Endothelial cell of umbilical vein (primary cell): ENCODE results near the gene KAT2B. TPM values are rescaled to one million over a fixed set of nuclear protein-coding genes. Genes with fewer than 3 reads are reported as not detected.

Experiments
- BruUV-seq: library from RNA; stranded (reverse); fragments of 400-500 nt; replicated peaks from 2 replicates; lab custom pipeline; 2021; lab: Mats Ljungman, UMichigan
- CTCF ChIA-PET: fragments of 300-600, 350-600 bp; sonication (Branson Sonifier 250); formaldehyde crosslinking; loops from one replicate; lab custom pipeline; 2021; ENCODE audit warnings: antibody characterized with exemption, inconsistent platforms; lab: Charles Lee
- POLR2A ChIA-PET: fragments of 300-600, 350-600 bp; sonication (Branson Sonifier 250); formaldehyde crosslinking; loops from one replicate; lab custom pipeline; 2021; ENCODE audit warnings: antibody characterized with exemption, inconsistent platforms; lab: Charles Lee
- DNase-seq: peaks from one replicate; pipeline ENCODE4 v3.0.0-alpha.2; 2011; ENCODE audit warnings: low read depth, low spot score
- FAIRE-seq: peaks from 2 replicates; lab custom pipeline; 2011; peaks lifted over from hg19 to GRCh38; lab: Jason Lieb, UNC
- H2AFZ ChIP-seq: 2 replicates; pipeline ENCODE4 v1.6.0; 2012; ENCODE audit warnings: low read depth, low read length, control low read depth, inconsistent platforms
- H3K27ac ChIP-seq: 2 replicates; pipeline ENCODE4 v1.5.1; 2011; ENCODE audit warnings: low read depth, mild to moderate bottlenecking, control low read depth, low read length, moderate library complexity; ENCODE audit not compliant: insufficient read depth
- H3K27me3 ChIP-seq, 2 experiments: 2 replicates each; pipeline versions ENCODE4 v1.6.0 to v1.6.1; 2011; ENCODE audit warnings: low read length in 2 of 2, mixed read lengths in 1 of 2; ENCODE audit not compliant: control insufficient read depth in 2 of 2, insufficient read depth in 2 of 2
- H3K36me3 ChIP-seq, 2 experiments: 2 replicates in 1 of 2; 3 replicates in 1 of 2; pipeline ENCODE4 v1.5.1; 2011; ENCODE audit warnings: low read length in 2 of 2, mild to moderate bottlenecking in 1 of 2, moderate library complexity in 1 of 2; ENCODE audit not compliant: control insufficient read depth in 2 of 2, insufficient read depth in 2 of 2; ENCODE audit errors: extremely low read depth in 1 of 2
- H3K4me1 ChIP-seq: 3 replicates; pipeline ENCODE4 v1.5.1; 2011; ENCODE audit warnings: mild to moderate bottlenecking, low read length; ENCODE audit not compliant: control insufficient read depth, insufficient read depth; ENCODE audit errors: extremely low read depth
- H3K4me2 ChIP-seq: 2 replicates; pipeline ENCODE4 v1.6.1; 2011; ENCODE audit warnings: low read length, control low read depth, mixed read lengths; ENCODE audit not compliant: insufficient read depth
- H3K4me3 ChIP-seq, 3 experiments: fragments of 200-600 bp in 1 of 3; sonication (generic), shearing (Covaris generic) in 1 of 3; replicated peaks in 1 of 3; 2 replicates each; pipeline ENCODE4 v1.5.1; 2011 to 2016; ENCODE audit warnings: control low read depth in 3 of 3, low read length in 3 of 3, mild to moderate bottlenecking in 2 of 3, inconsistent platforms in 1 of 3, low read depth in 1 of 3, moderate library complexity in 1 of 3; ENCODE audit not compliant: insufficient read depth in 1 of 3
- H3K79me2 ChIP-seq: 2 replicates; pipeline ENCODE4 v1.6.0; 2012; ENCODE audit warnings: low read length, inconsistent platforms; ENCODE audit not compliant: control insufficient read depth, insufficient read depth
- H3K9ac ChIP-seq: replicated peaks from 2 replicates; pipeline ENCODE3; 2011; ENCODE audit warnings: low read length, control low read depth; ENCODE audit not compliant: insufficient read depth; ENCODE audit errors: extremely low read depth
- H3K9me1 ChIP-seq: replicated peaks from 3 replicates; pipeline ENCODE4 v1.6.0; 2011; ENCODE audit warnings: mild to moderate bottlenecking, low read length; ENCODE audit not compliant: control insufficient read depth, insufficient read depth; ENCODE audit errors: extremely low read depth
- H3K9me3 ChIP-seq: replicated peaks from 2 replicates; pipeline ENCODE4 v1.5.1; 2012; ENCODE audit warnings: low read length, inconsistent platforms; ENCODE audit not compliant: control insufficient read depth, insufficient read depth
- H4K20me1 ChIP-seq: replicated peaks from 2 replicates; pipeline ENCODE3; 2011; ENCODE audit warnings: mild to moderate bottlenecking, low read length; ENCODE audit not compliant: control insufficient read depth, insufficient read depth; ENCODE audit errors: extremely low read depth
- EZH2 ChIP-seq: IDR thresholded peaks from 2 replicates; pipeline ENCODE4 v1.6.1; 2012; ENCODE audit warnings: borderline replicate concordance, low read depth, mild to moderate bottlenecking, moderate library complexity, low read length, inconsistent platforms; ENCODE audit not compliant: severe bottlenecking
- FOS ChIP-seq: IDR thresholded peaks from 2 replicates; pipeline ENCODE4 v1.6.1; 2011; ENCODE audit warnings: mild to moderate bottlenecking, low read length, moderate library complexity, borderline replicate concordance; ENCODE audit not compliant: insufficient read depth
- GATA2 ChIP-seq: IDR thresholded peaks from 2 replicates; pipeline ENCODE4 v1.7.0; 2011; ENCODE audit warnings: low read depth, mild to moderate bottlenecking, moderate library complexity, mixed read lengths, low read length; ENCODE audit not compliant: insufficient read length, insufficient read depth
- JUN ChIP-seq: IDR thresholded peaks from 2 replicates; pipeline ENCODE4 v1.6.1; 2011; ENCODE audit warnings: borderline replicate concordance, low read depth; ENCODE audit not compliant: insufficient read length, insufficient read depth
- POLR2A ChIP-seq: IDR thresholded peaks from 2 replicates; pipeline ENCODE4 v1.6.1; 2012; ENCODE audit warnings: low read depth, mild to moderate bottlenecking, control low read depth, low read length
- dilution Hi-C: fragments of 300-500 bp; cut with MboI; formaldehyde crosslinking; loops from one replicate; pipeline ENCODE4 v1.15.0; 2019; ENCODE audit warnings: low sequenced_read_pairs; ENCODE audit not compliant: extremely low pct_ligation_motif_present
- intact Hi-C: fragments of 100-400 bp; cut with micrococcal nuclease; formaldehyde crosslinking; loops from one replicate; pipeline ENCODE4 v1.10.0; 2022
- polyA plus RNA-seq, 4 experiments: library from polyadenylated mRNA; depleted of rRNA in 3 of 4; stranded (reverse) in 3 of 4; unstranded in 1 of 4; fragments of >200 nt; gene quantifications; 2 replicates each; pipeline versions ENCODE4 v1.2.1 to v1.2.3, GENCODE V29; 2011 to 2012; ENCODE audit warnings: missing spikeins in 1 of 4
- total RNA-seq: library from RNA; stranded (reverse); gene quantifications from 2 replicates; pipeline ENCODE4 v1.2.3, GENCODE V29; 2021
- TF ChIP-seq, protein P1 (sequence below), 2 donors: IDR thresholded peaks; 1 replicate in 1 of 2; 2 replicates in 1 of 2; pipeline ENCODE4 v1.5.1; 2011; ENCODE audit warnings: low read length in 2 of 2, mild to moderate bottlenecking in 2 of 2, moderate library complexity in 2 of 2, control low read depth in 1 of 2, inconsistent platforms in 1 of 2, low read depth in 1 of 2; ENCODE audit not compliant: insufficient read depth in 1 of 2; ENCODE audit errors: extremely low read depth in 1 of 2

Gene KAT2B
- total and polyA plus RNA-seq, 2 donors (not counting 3 experiments of a cell fraction or from before 2014, with no cell fraction given): 2.6 to 11.0 TPM

DNA sequence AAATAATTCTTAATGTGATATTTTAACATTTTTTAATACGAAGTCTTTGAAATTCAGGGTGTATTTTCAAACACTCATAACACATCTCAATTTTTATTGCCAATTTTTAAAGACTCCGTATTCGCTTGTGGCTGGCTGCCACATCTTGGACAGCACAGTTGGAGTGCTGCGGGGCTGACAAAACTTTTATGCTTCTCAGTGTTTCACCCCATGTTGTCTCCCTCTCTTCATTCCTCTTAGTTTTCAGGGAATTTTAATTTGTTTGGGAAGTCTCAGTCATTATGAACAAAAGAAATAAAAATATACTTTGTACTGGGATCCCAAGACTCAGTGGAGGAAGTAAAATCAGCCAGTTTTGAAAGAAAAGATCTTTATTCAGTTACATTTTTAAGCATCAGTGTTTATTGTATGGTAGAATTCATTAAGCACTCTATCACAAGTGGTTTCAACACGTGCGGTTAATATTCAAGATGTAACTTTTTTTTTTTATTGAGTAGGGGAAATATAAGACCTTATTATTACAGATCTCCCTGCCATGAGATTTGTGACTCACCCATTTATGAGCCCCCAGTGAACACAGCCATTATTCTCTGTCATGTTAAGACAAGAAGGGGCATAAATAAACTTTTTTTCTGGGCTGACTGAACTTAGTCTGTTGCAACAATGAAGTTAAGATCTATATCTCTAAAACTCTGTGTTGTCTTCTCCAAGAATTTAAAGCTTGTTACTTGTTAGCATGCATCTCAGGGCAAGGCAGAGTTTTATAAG lies 26.8 kb downstream of the KAT2B start:
- Histone ChIP-seq H2AFZ (no peak overlapping the region), H3K4me3 (no peak overlapping the region), H3K27ac (no peak overlapping the region), H3K9me3 (no peaks in the 10 kb centered on the region), H4K20me1 (peaks cover 2% of the 10 kb centered on the region), H3K4me1 (no peaks in the 10 kb centered on the region), H3K9me1 (no peaks in the 10 kb centered on the region), H3K9ac (no peak overlapping the region), H3K79me2 (no peaks in the 10 kb centered on the region), H3K4me2 (no peak overlapping the region), H3K36me3 (no peaks in the 10 kb centered on the region), H3K27me3 (no peaks in the 10 kb centered on the region)
- FAIRE-seq (no peak), DNase-seq (peak; percentile 29)
- no TSS peak for BruUV-seq
- intact Hi-C loops: no loop called here
- no peak for TF ChIP-seq POLR2A
- no peak for TF ChIP-seq EZH2
- TF ChIP-seq JUN: no peak
- TF ChIP-seq FOS: no peak
- TF ChIP-seq, protein P1, sequence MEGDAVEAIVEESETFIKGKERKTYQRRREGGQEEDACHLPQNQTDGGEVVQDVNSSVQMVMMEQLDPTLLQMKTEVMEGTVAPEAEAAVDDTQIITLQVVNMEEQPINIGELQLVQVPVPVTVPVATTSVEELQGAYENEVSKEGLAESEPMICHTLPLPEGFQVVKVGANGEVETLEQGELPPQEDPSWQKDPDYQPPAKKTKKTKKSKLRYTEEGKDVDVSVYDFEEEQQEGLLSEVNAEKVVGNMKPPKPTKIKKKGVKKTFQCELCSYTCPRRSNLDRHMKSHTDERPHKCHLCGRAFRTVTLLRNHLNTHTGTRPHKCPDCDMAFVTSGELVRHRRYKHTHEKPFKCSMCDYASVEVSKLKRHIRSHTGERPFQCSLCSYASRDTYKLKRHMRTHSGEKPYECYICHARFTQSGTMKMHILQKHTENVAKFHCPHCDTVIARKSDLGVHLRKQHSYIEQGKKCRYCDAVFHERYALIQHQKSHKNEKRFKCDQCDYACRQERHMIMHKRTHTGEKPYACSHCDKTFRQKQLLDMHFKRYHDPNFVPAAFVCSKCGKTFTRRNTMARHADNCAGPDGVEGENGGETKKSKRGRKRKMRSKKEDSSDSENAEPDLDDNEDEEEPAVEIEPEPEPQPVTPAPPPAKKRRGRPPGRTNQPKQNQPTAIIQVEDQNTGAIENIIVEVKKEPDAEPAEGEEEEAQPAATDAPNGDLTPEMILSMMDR (IDR thresholded peaks at IDR 0.05; ENCODE audit: extremely low read depth in 1 of 2, insufficient read depth in 1 of 2, low read depth in 1 of 2, low read length in 2 of 2): no peak
- TF ChIP-seq GATA2: no peak
- ChIA-PET CTCF (no interaction called here), POLR2A (no interaction called here)
- dilution Hi-C loops: no loop called here
